Suprapubic skin (tissue), 4 donors: ENCODE data around the gene C1GALT1. TPM values are rescaled to one million over a fixed set of nuclear protein-coding genes. Genes with fewer than 3 reads are reported as not detected.

Experiments
- DNase-seq, 2 donors: peaks; one replicate each; pipeline ENCODE4 v3.0.0-alpha.2; 2019; ENCODE audit warnings: low spot score in 2 of 2
- H3K27ac ChIP-seq: fragments of 200-600 bp; sonication (generic); one replicate; pipeline ENCODE4 v1.5.1; 2019
- H3K27me3 ChIP-seq: fragments of 200-600 bp; sonication (generic); one replicate; pipeline ENCODE4 v1.5.1; 2019
- H3K36me3 ChIP-seq: fragments of 200-600 bp; sonication (generic); one replicate; pipeline ENCODE4 v1.5.1; 2019
- H3K4me1 ChIP-seq: fragments of 200-600 bp; sonication (generic); one replicate; pipeline ENCODE4 v1.5.1; 2019
- H3K4me3 ChIP-seq: fragments of 200-600 bp; sonication (generic); one replicate; pipeline ENCODE4 v1.5.1; 2019; ENCODE audit warnings: mild to moderate bottlenecking
- H3K9me3 ChIP-seq: fragments of 200-600 bp; sonication (generic); one replicate; pipeline ENCODE4 v1.5.1; 2019
- CTCF ChIP-seq, 2 donors: fragments of 200-600 bp in 1 of 2; fragments of 450-650 bp in 1 of 2; sonication (generic) in 1 of 2; IDR thresholded peaks; one replicate each; pipeline ENCODE4 v1.5.1; 2016 to 2019; ENCODE audit warnings: antibody characterized with exemption in 2 of 2, mild to moderate bottlenecking in 1 of 2, moderate library complexity in 1 of 2
- EP300 ChIP-seq: sonication (generic); formaldehyde crosslinking; IDR thresholded peaks from one replicate; pipeline ENCODE4 v1.6.1; 2017; ENCODE audit warnings: antibody characterized with exemption
- POLR2A ChIP-seq, 2 donors: fragments of 450-650 bp; IDR thresholded peaks; one replicate each; pipeline ENCODE4 v1.6.1; 2017; ENCODE audit warnings: antibody characterized with exemption in 2 of 2, mild to moderate bottlenecking in 2 of 2, moderate library complexity in 2 of 2
- POLR2AphosphoS5 ChIP-seq, 3 donors: sonication (generic); formaldehyde crosslinking; IDR thresholded peaks; one replicate each; pipeline ENCODE4 v1.6.1; 2017; ENCODE audit warnings: antibody characterized with exemption in 3 of 3
- WGBS: methylation state at CpG from one replicate; pipeline ENCODE4 v1.1.5; 2018; 5-methylcytosine and 5-hydroxymethylcytosine counted together
- total RNA-seq, 4 donors: library from RNA; depleted of rRNA; stranded (reverse); fragments of >200 nt; gene quantifications; one replicate each; pipeline ENCODE4 v1.1.0, GENCODE V29; 2016

Gene C1GALT1
- total RNA-seq, 4 donors from 2014 or later, result 13.3 to 65.0 (median 30.3) TPM

GRCh38 chr7:7221599-7222038 lies 39.3 kb downstream of the C1GALT1 start:
- no peak for TF ChIP-seq POLR2AphosphoS5 (IDR thresholded peaks at IDR 0.05)
- Histone ChIP-seq H3K27me3 (no peaks in the 10 kb centered on the region), H3K27ac (no peak overlapping the region), H3K4me1 (peaks cover 5% of the 10 kb centered on the region), H3K4me3 (no peak overlapping the region), H3K36me3 (no peaks in the 10 kb centered on the region), H3K9me3 (no peaks in the 10 kb centered on the region)
- no peak for DNase-seq
- 18% methylated on average over 2 of the region's 2 CpGs for WGBS

GRCh38 chr7:7223250-7223649 lies 40.9 kb downstream of the C1GALT1 start:
- no peak for DNase-seq
- no peaks in the 10 kb centered on the region for H3K36me3 ChIP-seq
- 84% methylated on average over 2 of the region's 2 CpGs for WGBS
- no peak overlapping the region for H3K4me3 ChIP-seq
- no peaks in the 10 kb centered on the region for H3K9me3 ChIP-seq
- TF ChIP-seq EP300 (no peak), CTCF (IDR thresholded peaks at IDR 0.05) (no peak), POLR2AphosphoS5 (IDR thresholded peaks at IDR 0.05) (no peak), POLR2A (IDR thresholded peaks at IDR 0.05) (no peak)
- no peak overlapping the region for H3K27ac ChIP-seq
- peaks cover 12% of the 10 kb centered on the region for H3K4me1 ChIP-seq
- H3K27me3 ChIP-seq, result no peaks in the 10 kb centered on the region

- 98% methylated on average over 5 of the region's 5 CpGs for WGBS
- DNase-seq, result no peak
- Histone ChIP-seq H3K27me3 (no peaks in the 10 kb centered on the region), H3K27ac (no peak overlapping the region), H3K4me3 (no peak overlapping the region), H3K4me1 (peaks cover 17% of the 10 kb centered on the region), H3K36me3 (no peaks in the 10 kb centered on the region), H3K9me3 (peaks cover 7% of the 10 kb centered on the region)
- TF ChIP-seq POLR2AphosphoS5 (IDR thresholded peaks at IDR 0.05) (no peak), POLR2A (IDR thresholded peaks at IDR 0.05) (no peak), EP300 (no peak), CTCF (IDR thresholded peaks at IDR 0.05) (no peak)
These were observed 44.1 kb downstream of the C1GALT1 start for GRCh38 chr7:7226407-7226806.

GRCh38 chr7:7228472-7228871 lies 46.1 kb downstream of the C1GALT1 start:
- H3K4me1 ChIP-seq, result peaks cover 12% of the 10 kb centered on the region
- H3K27ac ChIP-seq, result no peak overlapping the region
- 36% methylated on average over 2 of the region's 2 CpGs for WGBS
- no peak for DNase-seq
- no peak overlapping the region for H3K4me3 ChIP-seq
- peaks cover 8% of the 10 kb centered on the region for H3K9me3 ChIP-seq
- no peaks in the 10 kb centered on the region for H3K27me3 ChIP-seq
- TF ChIP-seq POLR2A (IDR thresholded peaks at IDR 0.05) (no peak), POLR2AphosphoS5 (IDR thresholded peaks at IDR 0.05) (no peak), CTCF (IDR thresholded peaks at IDR 0.05) (no peak), EP300 (no peak)
- no peaks in the 10 kb centered on the region for H3K36me3 ChIP-seq

- no peak for DNase-seq
These were observed 46.6 kb downstream of the C1GALT1 start for GRCh38 chr7:7228967-7229366.

More at GRCh38 chr7:7228967-7229366, 46.6 kb downstream of the C1GALT1 start:
- no peak for TF ChIP-seq POLR2AphosphoS5 (IDR thresholded peaks at IDR 0.05)
- TF ChIP-seq CTCF (IDR thresholded peaks at IDR 0.05), result no peak
- no peak for TF ChIP-seq POLR2A (IDR thresholded peaks at IDR 0.05)
- TF ChIP-seq EP300, result no peak
- no peak overlapping the region for H3K27ac ChIP-seq
- peaks cover 12% of the 10 kb centered on the region for H3K4me1 ChIP-seq
- 84% methylated on average over 1 of the region's 1 CpG for WGBS
- no peaks in the 10 kb centered on the region for H3K36me3 ChIP-seq
- peaks cover 8% of the 10 kb centered on the region for H3K9me3 ChIP-seq
- H3K27me3 ChIP-seq, result no peaks in the 10 kb centered on the region
- H3K4me3 ChIP-seq, result no peak overlapping the region
